Hair follicle dermal papilla cell (primary cell): ENCODE measurements around the gene PACC1. TPM values are rescaled to one million over a fixed set of nuclear protein-coding genes. Genes with fewer than 3 reads are reported as not detected.

Source experiments
- small RNA-seq: library from RNA; depleted of rRNA; stranded (forward); fragments of <200 nt; gene quantifications from one replicate; pipeline ENCODE3, GENCODE V24; 2012
- total RNA-seq: library from RNA; depleted of rRNA; stranded (reverse); fragments of >200 nt; gene quantifications from 2 replicates; pipeline ENCODE4 v1.2.3, GENCODE V29; 2012

Gene PACC1
- 4.6 and 8.4 TPM in 2 replicates for total RNA-seq

DNA sequence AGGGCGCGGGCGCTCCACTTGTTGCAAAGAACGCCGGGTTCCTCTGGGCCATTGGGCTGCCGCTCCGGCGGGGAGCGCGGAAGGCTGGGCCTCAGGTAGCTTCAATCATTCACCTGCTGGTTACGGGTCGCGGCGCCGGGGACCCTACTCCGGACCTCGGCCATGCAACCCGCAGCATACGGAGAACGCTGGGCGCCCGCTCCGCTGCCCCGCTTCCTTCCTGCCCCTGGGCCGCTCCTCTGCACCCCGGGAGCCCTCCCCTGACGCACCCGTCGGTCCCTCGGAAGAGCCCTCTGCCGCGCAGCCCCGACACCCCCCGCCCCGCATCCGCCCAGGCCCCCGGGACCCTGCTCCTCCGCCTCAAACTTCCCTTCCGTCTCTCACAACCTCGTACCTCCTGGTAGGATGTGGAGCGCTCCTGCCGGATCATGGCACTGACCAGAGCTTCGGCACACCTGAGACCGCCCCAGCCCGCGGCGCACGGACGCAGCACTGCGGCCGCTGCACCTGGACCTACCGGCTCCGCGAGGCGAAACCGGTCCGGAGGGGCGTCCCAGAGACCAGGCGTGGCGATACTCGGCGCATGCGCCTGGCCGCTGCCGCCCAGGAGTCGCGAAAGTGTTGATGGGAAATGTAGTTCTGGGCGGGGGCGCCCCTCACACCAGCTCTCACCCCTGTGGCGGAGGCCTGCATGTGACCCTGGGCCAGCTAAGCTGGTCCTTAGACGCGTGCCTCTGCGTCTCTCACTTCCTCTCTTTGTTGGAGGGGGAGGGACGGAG is at the start of gene PACC1:
TSS of gene PACC1 (minus strand) at position 559 of the 779 bp plus-strand sequence. CDS start at position 430, 129 bp downstream.

GRCh38 chr1:212432661-212433576 is 18.2 kb upstream of the PACC1 start, which contains the start of gene NENF:
Gene NENF, plus strand, starts transcription at chr1:212432920. Its CDS starts 24 bp downstream, at chr1:212432944.

Small RNA genes within 50 kb of the gene (small RNA-seq; reads per million reads assigned to genes)
- gene SNORA16B: not detected

Other genes starting within 250 kb of the PACC1 start
- gene PPP2R5A, start 129.5 kb downstream of the PACC1 start, total RNA-seq: 33.0 and 39.8 TPM in 2 replicates
- gene NENF, start 18.0 kb upstream of the PACC1 start, total RNA-seq: 34.6 and 45.1 TPM in 2 replicates
- gene ATF3, start 193.9 kb upstream of the PACC1 start, total RNA-seq: 9.1 and 10.4 TPM in 2 replicates